ENCODE results near the gene AQP7. TPM values are rescaled to one million over a fixed set of nuclear protein-coding genes. Genes with fewer than 3 reads are reported as not detected.

Gene AQP7
- total and polyA plus RNA-seq, 4 donors: 4.8 to 22.3 (median 14.5) TPM

DNA sequence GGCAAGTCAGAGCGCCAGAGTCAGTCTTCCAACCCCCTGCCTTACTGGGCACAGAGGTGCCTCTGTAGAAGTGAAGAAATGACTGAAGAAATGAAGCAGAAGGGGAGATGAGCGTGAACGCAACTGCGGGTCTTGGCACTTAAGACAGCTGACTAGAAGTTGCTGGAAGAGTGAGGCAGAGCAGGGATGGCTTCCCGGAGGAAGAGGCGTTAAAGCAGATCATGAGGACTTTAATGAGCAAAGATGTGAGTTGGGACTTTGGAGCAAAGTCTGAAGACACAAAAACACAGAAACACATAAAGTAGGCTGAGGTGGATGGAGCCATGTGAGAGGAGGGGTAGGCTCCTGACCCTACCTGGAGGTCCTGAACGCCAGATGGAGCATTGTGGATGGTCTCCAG, 37.8 kb upstream of the AQP7 start (continued):
- TF ChIP-seq, protein P1, sequence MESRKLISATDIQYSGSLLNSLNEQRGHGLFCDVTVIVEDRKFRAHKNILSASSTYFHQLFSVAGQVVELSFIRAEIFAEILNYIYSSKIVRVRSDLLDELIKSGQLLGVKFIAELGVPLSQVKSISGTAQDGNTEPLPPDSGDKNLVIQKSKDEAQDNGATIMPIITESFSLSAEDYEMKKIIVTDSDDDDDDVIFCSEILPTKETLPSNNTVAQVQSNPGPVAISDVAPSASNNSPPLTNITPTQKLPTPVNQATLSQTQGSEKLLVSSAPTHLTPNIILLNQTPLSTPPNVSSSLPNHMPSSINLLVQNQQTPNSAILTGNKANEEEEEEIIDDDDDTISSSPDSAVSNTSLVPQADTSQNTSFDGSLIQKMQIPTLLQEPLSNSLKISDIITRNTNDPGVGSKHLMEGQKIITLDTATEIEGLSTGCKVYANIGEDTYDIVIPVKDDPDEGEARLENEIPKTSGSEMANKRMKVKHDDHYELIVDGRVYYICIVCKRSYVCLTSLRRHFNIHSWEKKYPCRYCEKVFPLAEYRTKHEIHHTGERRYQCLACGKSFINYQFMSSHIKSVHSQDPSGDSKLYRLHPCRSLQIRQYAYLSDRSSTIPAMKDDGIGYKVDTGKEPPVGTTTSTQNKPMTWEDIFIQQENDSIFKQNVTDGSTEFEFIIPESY (IDR thresholded peaks at IDR 0.05): no peak
- no peak for TF ChIP-seq HNF4A (conservative IDR thresholded peaks at IDR 0.05)

DNA sequence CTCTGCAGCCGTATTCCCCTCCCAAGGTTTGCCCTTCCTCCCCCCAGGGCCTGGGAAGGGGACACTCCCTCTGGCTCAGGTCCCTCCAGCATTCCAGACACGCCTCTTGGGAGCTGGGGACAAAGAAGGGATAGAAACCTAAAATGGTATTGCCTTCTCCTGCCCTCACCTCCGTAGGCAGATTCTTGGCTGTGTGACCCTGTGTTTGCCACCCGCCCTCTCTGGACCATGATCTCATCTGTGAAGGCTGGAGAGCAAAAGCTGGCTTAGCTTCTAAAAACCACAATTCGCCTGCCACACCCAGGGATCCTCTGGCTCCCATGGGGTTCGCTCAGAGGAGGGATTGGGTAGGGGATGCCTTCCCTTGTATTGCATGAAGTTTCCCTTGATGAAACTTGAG, 37.4 kb upstream of the AQP7 start:
- no peak overlapping the region for H3K4me3 ChIP-seq (ENCODE audit: low read depth in 1 of 3, low read length in 3 of 3)
- no peaks in the 10 kb centered on the region for H3K9me3 ChIP-seq (ENCODE audit: control insufficient read depth in 4 of 4, low read length in 3 of 4)
- H3K27ac ChIP-seq (ENCODE audit: low read depth in 1 of 2, low read length in 2 of 2): no peak overlapping the region
- no peak for TF ChIP-seq SP1 (IDR thresholded peaks at IDR 0.05)
- no peak for TF ChIP-seq EGR1 (IDR thresholded peaks at IDR 0.05; ENCODE audit: low read depth in 2 of 2)
- TF ChIP-seq TAF1 (conservative IDR thresholded peaks at IDR 0.05): no peak
- no peak for TF ChIP-seq RXRA (IDR thresholded peaks at IDR 0.05)
- TF ChIP-seq NR2F2 (IDR thresholded peaks at IDR 0.05): no peak
- TF ChIP-seq RAD21 (IDR thresholded peaks at IDR 0.05): no peak
- TF ChIP-seq HNF4G (IDR thresholded peaks at IDR 0.05): no peak
- TF ChIP-seq, protein P2, sequence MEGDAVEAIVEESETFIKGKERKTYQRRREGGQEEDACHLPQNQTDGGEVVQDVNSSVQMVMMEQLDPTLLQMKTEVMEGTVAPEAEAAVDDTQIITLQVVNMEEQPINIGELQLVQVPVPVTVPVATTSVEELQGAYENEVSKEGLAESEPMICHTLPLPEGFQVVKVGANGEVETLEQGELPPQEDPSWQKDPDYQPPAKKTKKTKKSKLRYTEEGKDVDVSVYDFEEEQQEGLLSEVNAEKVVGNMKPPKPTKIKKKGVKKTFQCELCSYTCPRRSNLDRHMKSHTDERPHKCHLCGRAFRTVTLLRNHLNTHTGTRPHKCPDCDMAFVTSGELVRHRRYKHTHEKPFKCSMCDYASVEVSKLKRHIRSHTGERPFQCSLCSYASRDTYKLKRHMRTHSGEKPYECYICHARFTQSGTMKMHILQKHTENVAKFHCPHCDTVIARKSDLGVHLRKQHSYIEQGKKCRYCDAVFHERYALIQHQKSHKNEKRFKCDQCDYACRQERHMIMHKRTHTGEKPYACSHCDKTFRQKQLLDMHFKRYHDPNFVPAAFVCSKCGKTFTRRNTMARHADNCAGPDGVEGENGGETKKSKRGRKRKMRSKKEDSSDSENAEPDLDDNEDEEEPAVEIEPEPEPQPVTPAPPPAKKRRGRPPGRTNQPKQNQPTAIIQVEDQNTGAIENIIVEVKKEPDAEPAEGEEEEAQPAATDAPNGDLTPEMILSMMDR (IDR thresholded peaks at IDR 0.05; ENCODE audit: low read depth, low read length, missing input control): no peak
- TF ChIP-seq, protein P3, sequence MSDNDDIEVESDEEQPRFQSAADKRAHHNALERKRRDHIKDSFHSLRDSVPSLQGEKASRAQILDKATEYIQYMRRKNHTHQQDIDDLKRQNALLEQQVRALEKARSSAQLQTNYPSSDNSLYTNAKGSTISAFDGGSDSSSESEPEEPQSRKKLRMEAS (IDR thresholded peaks at IDR 0.05): no peak
- no peak for TF ChIP-seq FOXA2 (IDR thresholded peaks at IDR 0.05)
- TF ChIP-seq, protein P1 (IDR thresholded peaks at IDR 0.05): no peak
- TF ChIP-seq, protein P4, sequence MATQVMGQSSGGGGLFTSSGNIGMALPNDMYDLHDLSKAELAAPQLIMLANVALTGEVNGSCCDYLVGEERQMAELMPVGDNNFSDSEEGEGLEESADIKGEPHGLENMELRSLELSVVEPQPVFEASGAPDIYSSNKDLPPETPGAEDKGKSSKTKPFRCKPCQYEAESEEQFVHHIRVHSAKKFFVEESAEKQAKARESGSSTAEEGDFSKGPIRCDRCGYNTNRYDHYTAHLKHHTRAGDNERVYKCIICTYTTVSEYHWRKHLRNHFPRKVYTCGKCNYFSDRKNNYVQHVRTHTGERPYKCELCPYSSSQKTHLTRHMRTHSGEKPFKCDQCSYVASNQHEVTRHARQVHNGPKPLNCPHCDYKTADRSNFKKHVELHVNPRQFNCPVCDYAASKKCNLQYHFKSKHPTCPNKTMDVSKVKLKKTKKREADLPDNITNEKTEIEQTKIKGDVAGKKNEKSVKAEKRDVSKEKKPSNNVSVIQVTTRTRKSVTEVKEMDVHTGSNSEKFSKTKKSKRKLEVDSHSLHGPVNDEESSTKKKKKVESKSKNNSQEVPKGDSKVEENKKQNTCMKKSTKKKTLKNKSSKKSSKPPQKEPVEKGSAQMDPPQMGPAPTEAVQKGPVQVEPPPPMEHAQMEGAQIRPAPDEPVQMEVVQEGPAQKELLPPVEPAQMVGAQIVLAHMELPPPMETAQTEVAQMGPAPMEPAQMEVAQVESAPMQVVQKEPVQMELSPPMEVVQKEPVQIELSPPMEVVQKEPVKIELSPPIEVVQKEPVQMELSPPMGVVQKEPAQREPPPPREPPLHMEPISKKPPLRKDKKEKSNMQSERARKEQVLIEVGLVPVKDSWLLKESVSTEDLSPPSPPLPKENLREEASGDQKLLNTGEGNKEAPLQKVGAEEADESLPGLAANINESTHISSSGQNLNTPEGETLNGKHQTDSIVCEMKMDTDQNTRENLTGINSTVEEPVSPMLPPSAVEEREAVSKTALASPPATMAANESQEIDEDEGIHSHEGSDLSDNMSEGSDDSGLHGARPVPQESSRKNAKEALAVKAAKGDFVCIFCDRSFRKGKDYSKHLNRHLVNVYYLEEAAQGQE (IDR thresholded peaks at IDR 0.05): no peak
- no peak for TF ChIP-seq GABPA (IDR thresholded peaks at IDR 0.05 in 1 of 2, conservative IDR thresholded peaks at IDR 0.05 in 1 of 2)
- TF ChIP-seq YY1 (IDR thresholded peaks at IDR 0.05): no peak
- TF ChIP-seq, protein P5, sequence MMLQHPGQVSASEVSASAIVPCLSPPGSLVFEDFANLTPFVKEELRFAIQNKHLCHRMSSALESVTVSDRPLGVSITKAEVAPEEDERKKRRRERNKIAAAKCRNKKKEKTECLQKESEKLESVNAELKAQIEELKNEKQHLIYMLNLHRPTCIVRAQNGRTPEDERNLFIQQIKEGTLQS (IDR thresholded peaks at IDR 0.05): no peak
- TF ChIP-seq HNF4A (conservative IDR thresholded peaks at IDR 0.05): no peak
- TF ChIP-seq JUND (IDR thresholded peaks at IDR 0.05): no peak
- TF ChIP-seq FOXA1 (IDR thresholded peaks at IDR 0.05): no peak
- H3K27me3 ChIP-seq (ENCODE audit: control insufficient read depth in 4 of 4, insufficient read depth in 4 of 4, low read length in 3 of 4): no peaks in the 10 kb centered on the region
- DNase-seq (ENCODE audit: low spot score): no peak
- H3K9ac ChIP-seq (ENCODE audit: low read depth in 1 of 2, low read length in 2 of 2): no peak overlapping the region
- WGBS: 71% methylated on average over 6 of the region's 6 CpGs
- H3K36me3 ChIP-seq (ENCODE audit: control insufficient read depth in 4 of 4, insufficient read depth in 3 of 4, low read depth in 1 of 4, low read length in 3 of 4): peaks cover 12 to 20% (median 16%) of the 10 kb centered on the region in 4 donors
- peaks cover 3 to 16% (median 13%) of the 10 kb centered on the region in 4 donors for H3K4me1 ChIP-seq (ENCODE audit: control insufficient read depth in 4 of 4, insufficient read depth in 4 of 4, low read length in 3 of 4)

All from liver (tissue), 9 donors.